Measurements from ENCODE around the gene METTL8. TPM values are rescaled to one million over a fixed set of nuclear protein-coding genes. Genes with fewer than 3 reads are reported as not detected.

Gene METTL8
- total RNA-seq, 4 donors from 2014 or later = 28.6 to 44.0 (median 37.3) TPM

GRCh38 chr2:171330155-171330956 is 103.4 kb downstream of the METTL8 start:
- Histone ChIP-seq H3K27me3 (no peaks in the 10 kb centered on the region), H3K9me3 (no peaks in the 10 kb centered on the region), H3K27ac (no peak overlapping the region), H3K36me3 (no peaks in the 10 kb centered on the region), H3K4me3 (no peak overlapping the region), H3K4me1 (peaks cover 0 to 19% (median 0%) of the 10 kb centered on the region in 3 donors)
- WGBS, 2 donors (ENCODE audit: low coverage in 1 of 2) = 75 to 77% methylated on average over 5 of the region's 5 CpGs
- ATAC-seq = no peak
- TF ChIP-seq POLR2AphosphoS5 (IDR thresholded peaks at IDR 0.05) = no peak
- TF ChIP-seq POLR2A (IDR thresholded peaks at IDR 0.05) = no peak
- TF ChIP-seq CTCF (IDR thresholded peaks at IDR 0.05) = no peak
- no peak for TF ChIP-seq EP300 (IDR thresholded peaks at IDR 0.05)

- TF ChIP-seq EP300 (IDR thresholded peaks at IDR 0.05) (no peak), POLR2A (IDR thresholded peaks at IDR 0.05) (no peak), POLR2AphosphoS5 (IDR thresholded peaks at IDR 0.05) (no peak), CTCF (IDR thresholded peaks at IDR 0.05) (no peak)
- 47 to 83% methylated on average over 3 to 4 of the region's 4 CpGs for WGBS, 2 donors (ENCODE audit: low coverage in 1 of 2)
- peaks cover 0 to 24% of the 10 kb centered on the region in 2 donors for H3K36me3 ChIP-seq
- H3K27ac ChIP-seq = peak overlapping the region in 2 of 4 donors; percentile 7 to 17
- no peak overlapping the region for H3K4me3 ChIP-seq
- H3K9me3 ChIP-seq = no peaks in the 10 kb centered on the region
- ATAC-seq = no peak
- no peaks in the 10 kb centered on the region for H3K27me3 ChIP-seq
- H3K4me1 ChIP-seq = peaks cover 0 to 19% (median 0%) of the 10 kb centered on the region in 3 donors
Measured at GRCh38 chr2:171327043-171327496, 106.7 kb downstream of the METTL8 start.

- no peak for ATAC-seq
- H3K4me1 ChIP-seq = peaks cover 0 to 24% (median 0%) of the 10 kb centered on the region in 3 donors
- H3K9me3 ChIP-seq = no peaks in the 10 kb centered on the region
- H3K27ac ChIP-seq = no peak overlapping the region
- H3K36me3 ChIP-seq = peaks cover 0 to 24% of the 10 kb centered on the region in 2 donors
- no peaks in the 10 kb centered on the region for H3K27me3 ChIP-seq
- H3K4me3 ChIP-seq = no peak overlapping the region
- no peak for TF ChIP-seq EP300 (IDR thresholded peaks at IDR 0.05)
- no peak for TF ChIP-seq POLR2A (IDR thresholded peaks at IDR 0.05)
- no peak for TF ChIP-seq POLR2AphosphoS5 (IDR thresholded peaks at IDR 0.05)
- TF ChIP-seq CTCF (IDR thresholded peaks at IDR 0.05) = no peak
- WGBS, 2 donors (ENCODE audit: low coverage in 1 of 2) = 60 to 87% methylated on average over 4 of the region's 4 CpGs
Measured at GRCh38 chr2:171325886-171326585, 107.8 kb downstream of the METTL8 start.

- Histone ChIP-seq H3K9me3 (no peaks in the 10 kb centered on the region), H3K36me3 (peaks cover 0 to 24% of the 10 kb centered on the region in 2 donors), H3K27me3 (no peaks in the 10 kb centered on the region), H3K27ac (no peak overlapping the region), H3K4me3 (no peak overlapping the region), H3K4me1 (peaks cover 0 to 42% (median 3%) of the 10 kb centered on the region in 3 donors)
- TF ChIP-seq POLR2A (IDR thresholded peaks at IDR 0.05) (no peak), EP300 (IDR thresholded peaks at IDR 0.05) (no peak), CTCF (IDR thresholded peaks at IDR 0.05) (no peak), POLR2AphosphoS5 (IDR thresholded peaks at IDR 0.05) (no peak)
- WGBS, 2 donors (ENCODE audit: low coverage in 1 of 2) = 66 to 82% methylated on average over 5 of the region's 5 CpGs
- ATAC-seq = no peak
Measured at GRCh38 chr2:171323971-171324528, 109.7 kb downstream of the METTL8 start.
